H9 (cell line): ENCODE results near the gene VTA1. TPM values are rescaled to one million over a fixed set of nuclear protein-coding genes. Genes with fewer than 3 reads are reported as not detected.

Experiments
- DNase-seq: peaks from one replicate; pipeline ENCODE4 v3.0.0-alpha.2; 2017
- H2AFZ ChIP-seq: one replicate; pipeline ENCODE4 v1.6.1; 2013; ENCODE audit warnings: mild to moderate bottlenecking, low read length, control low read depth, moderate library complexity
- H2AK5ac ChIP-seq: 2 replicates; pipeline ENCODE4 v1.6.1; 2013; ENCODE audit warnings: low read length, control low read depth, mixed read lengths; ENCODE audit not compliant: insufficient read length
- H2BK120ac ChIP-seq: one replicate; pipeline ENCODE4 v1.6.1; 2013; ENCODE audit warnings: low read depth, mild to moderate bottlenecking, low read length, control low read depth, inconsistent platforms; ENCODE audit not compliant: poor library complexity, severe bottlenecking
- H2BK12ac ChIP-seq: 2 replicates; pipeline ENCODE4 v1.6.1; 2013; ENCODE audit warnings: low read length, control low read depth, mixed read lengths, low read depth; ENCODE audit not compliant: insufficient read length
- H2BK15ac ChIP-seq: 2 replicates; pipeline ENCODE4 v1.6.1; 2013; ENCODE audit warnings: low read depth, low read length, control low read depth
- H2BK20ac ChIP-seq: one replicate; pipeline ENCODE4 v1.6.1; 2013; ENCODE audit warnings: low read depth, mild to moderate bottlenecking, low read length, control low read depth, inconsistent platforms; ENCODE audit not compliant: poor library complexity, severe bottlenecking
- H2BK5ac ChIP-seq: 2 replicates; pipeline ENCODE4 v1.6.1; 2013; ENCODE audit warnings: low read length, control low read depth, mixed read lengths; ENCODE audit not compliant: insufficient read length
- H3K14ac ChIP-seq: 2 replicates; pipeline ENCODE4 v1.6.1; 2013; ENCODE audit warnings: low read length, control low read depth; ENCODE audit not compliant: insufficient read depth
- H3K18ac ChIP-seq: 2 replicates; pipeline ENCODE4 v1.6.1; 2013; ENCODE audit warnings: low read depth, mild to moderate bottlenecking, mixed read lengths, low read length, control low read depth; ENCODE audit not compliant: insufficient read length
- H3K23ac ChIP-seq: 2 replicates; pipeline ENCODE4 v1.6.1; 2013; ENCODE audit warnings: low read length, control low read depth, mixed read lengths, low read depth; ENCODE audit not compliant: insufficient read length
- H3K23me2 ChIP-seq: 2 replicates; pipeline ENCODE4 v1.6.1; 2013; ENCODE audit warnings: low read depth, mild to moderate bottlenecking, mixed read lengths, low read length, control low read depth; ENCODE audit not compliant: insufficient read length, poor library complexity, severe bottlenecking
- H3K27ac ChIP-seq: 2 replicates; pipeline ENCODE4 v1.5.1; 2013; ENCODE audit warnings: low read length, control low read depth, mixed read lengths, low read depth; ENCODE audit not compliant: insufficient read length
- H3K27me3 ChIP-seq: 2 replicates; pipeline ENCODE4 v1.6.1; 2013; ENCODE audit warnings: low read length, control low read depth, inconsistent platforms; ENCODE audit not compliant: insufficient read depth
- H3K4ac ChIP-seq: 2 replicates; pipeline ENCODE4 v1.6.1; 2013; ENCODE audit warnings: low read depth, mild to moderate bottlenecking, control low read depth, inconsistent platforms, low read length, moderate library complexity
- H3K4me1 ChIP-seq: 2 replicates; pipeline ENCODE4 v1.6.1; 2013; ENCODE audit warnings: low read length, control low read depth, inconsistent platforms; ENCODE audit not compliant: insufficient read depth
- H3K4me2 ChIP-seq: 2 replicates; pipeline ENCODE4 v1.6.1; 2013; ENCODE audit warnings: low read length, control low read depth, mixed read lengths; ENCODE audit not compliant: insufficient read length, insufficient read depth
- H3K56ac ChIP-seq: 2 replicates; pipeline ENCODE4 v1.6.1; 2013; ENCODE audit warnings: low read depth, mild to moderate bottlenecking, mixed read lengths, low read length, control low read depth; ENCODE audit not compliant: insufficient read length
- H3K79me1 ChIP-seq: 2 replicates; pipeline ENCODE4 v1.6.1; 2013; ENCODE audit warnings: low read depth, mild to moderate bottlenecking, moderate library complexity, low read length, control low read depth, inconsistent platforms; ENCODE audit not compliant: insufficient read depth, poor library complexity, severe bottlenecking
- H3K79me2 ChIP-seq: 2 replicates; pipeline ENCODE4 v1.6.1; 2013; ENCODE audit warnings: low read length, control low read depth, inconsistent platforms; ENCODE audit not compliant: insufficient read depth
- H3K9ac ChIP-seq: 2 replicates; pipeline ENCODE4 v1.6.1; 2013; ENCODE audit warnings: low read length, control low read depth, mixed read lengths; ENCODE audit not compliant: insufficient read length; ENCODE audit errors: extremely low read depth
- H3K9me3 ChIP-seq: one replicate; pipeline ENCODE4 v1.6.1; 2013; ENCODE audit warnings: low read depth, low read length, inconsistent platforms; ENCODE audit not compliant: control insufficient read depth
- H3T11ph ChIP-seq: one replicate; pipeline ENCODE4 v1.6.1; 2013; ENCODE audit warnings: mild to moderate bottlenecking, low read length, control low read depth, inconsistent platforms
- H4K20me1 ChIP-seq: one replicate; pipeline ENCODE4 v1.6.1; 2013; ENCODE audit not compliant: control insufficient read depth, insufficient read length, insufficient read depth
- H4K5ac ChIP-seq: 2 replicates; pipeline ENCODE4 v1.6.1; 2013; ENCODE audit warnings: low read depth, mild to moderate bottlenecking, mixed read lengths, low read length, control low read depth; ENCODE audit not compliant: insufficient read length
- H4K8ac ChIP-seq: replicated peaks from 2 replicates; pipeline ENCODE4 v1.6.1; 2013; ENCODE audit warnings: low read length, control low read depth, mixed read lengths, low read depth; ENCODE audit not compliant: insufficient read length
- H4K91ac ChIP-seq: 2 replicates; pipeline ENCODE4 v1.6.1; 2013; ENCODE audit warnings: low read depth, mild to moderate bottlenecking, moderate library complexity, mixed read lengths, low read length, control low read depth; ENCODE audit not compliant: insufficient read length
- H3K27ac Mint-ChIP-seq, 3 experiments: 2 replicates in 2 of 3; 3 replicates in 1 of 3; pipeline ENCODE4 v1.8.0; 2020 to 2021; ENCODE audit warnings: mixed read lengths in 3 of 3, mild to moderate bottlenecking in 1 of 3, moderate library complexity in 1 of 3
- H3K27me3 Mint-ChIP-seq: 2 replicates; pipeline ENCODE4 v1.8.0; 2021; ENCODE audit warnings: low read depth, mild to moderate bottlenecking, moderate library complexity, mixed read lengths
- H3K36me3 Mint-ChIP-seq, 3 experiments: 2 replicates in 2 of 3; 3 replicates in 1 of 3; pipeline ENCODE4 v1.8.0; 2020 to 2021; ENCODE audit warnings: low read depth in 3 of 3, mixed read lengths in 3 of 3; ENCODE audit not compliant: insufficient read depth in 1 of 3
- H3K4me1 Mint-ChIP-seq, 2 experiments: 2 replicates each; pipeline ENCODE4 v1.8.0; 2020; ENCODE audit warnings: mixed read lengths in 2 of 2
- H3K4me3 Mint-ChIP-seq, 2 experiments: 2 replicates in 1 of 2; 3 replicates in 1 of 2; pipeline ENCODE4 v1.8.0; 2020 to 2021; ENCODE audit warnings: mild to moderate bottlenecking in 2 of 2, mixed read lengths in 2 of 2, moderate library complexity in 1 of 2
- H3K9me3 Mint-ChIP-seq, 2 experiments: 2 replicates in 1 of 2; 3 replicates in 1 of 2; pipeline ENCODE4 v1.8.0; 2020; ENCODE audit warnings: mild to moderate bottlenecking in 2 of 2, mixed read lengths in 2 of 2, moderate library complexity in 1 of 2
- CTCF ChIP-seq: fragments of 200-600 bp; sonication (generic); conservative IDR thresholded peaks from 3 replicates; pipeline ENCODE4 v1.8.0; 2021; ENCODE audit warnings: antibody characterized with exemption, mild to moderate bottlenecking
- WGBS: extraction: QIAGEN DNeasy Blood & Tissue Kit; methylation state at CpG from one replicate; pipeline ENCODE4 v1.1.7; 2013; ENCODE audit warnings: missing lambda C conversion rate, low lambda C conversion rate, mixed read lengths; ENCODE audit not compliant: insufficient read length; ENCODE audit errors: extremely low coverage; 5-methylcytosine and 5-hydroxymethylcytosine counted together
- total RNA-seq: library from RNA; stranded (reverse); gene quantifications from 2 replicates; pipeline ENCODE4 v1.2.1, GENCODE V29; 2021

VTA1 gene
- total RNA-seq, 1 experiment from 2014 or later = 63.1 TPM

GRCh38 chr6:142132625-142133024, 14.4 kb upstream of the VTA1 start, which contains the start of gene GJE1:
Gene GJE1 (plus strand): TSS chr6:142132925. CDS start chr6:142133159, 234 bp downstream.
- no peaks in the 10 kb centered on the region for H3K4me1 ChIP-seq
- no peak within 1 kb of the TSS for H2AK5ac ChIP-seq
- no peaks in the 10 kb centered on the region for H3K9me3 ChIP-seq
- H4K8ac ChIP-seq = no peak within 1 kb of the TSS
- H3K79me1 ChIP-seq = no peaks in the 10 kb centered on the region
- H2BK12ac ChIP-seq = no peak within 1 kb of the TSS
- H3K23ac ChIP-seq = no peak within 1 kb of the TSS
- no peak within 1 kb of the TSS for H3T11ph ChIP-seq
- no peaks in the 10 kb centered on the region for H3K23me2 ChIP-seq
- no peak within 1 kb of the TSS for H2AFZ ChIP-seq
- no peak for TF ChIP-seq CTCF
- peak within 1 kb of the TSS in 1 of 3 experiments; percentile 26; a peak in 1 of 7 replicates for H3K27ac Mint-ChIP-seq
- peaks cover 5 to 6% of the 10 kb centered on the region in 2 experiments for H3K4me1 Mint-ChIP-seq
- no CpG with 5 or more reads among the region's 1 CpG for WGBS
- no peak within 1 kb of the TSS for H2BK120ac ChIP-seq
- H3K4ac ChIP-seq = no peak within 1 kb of the TSS
- no peak within 1 kb of the TSS for H3K14ac ChIP-seq
- no peak within 1 kb of the TSS for H2BK20ac ChIP-seq
- no peak within 1 kb of the TSS for H3K9ac ChIP-seq
- H3K27ac ChIP-seq = no peak within 1 kb of the TSS
- H4K20me1 ChIP-seq = no peaks in the 10 kb centered on the region
- DNase-seq = no peak
- no peak within 1 kb of the TSS for H2BK5ac ChIP-seq
- no peak within 1 kb of the TSS for H3K4me3 Mint-ChIP-seq
- H3K4me2 ChIP-seq = no peak within 1 kb of the TSS
- H3K27me3 ChIP-seq = no peaks in the 10 kb centered on the region
- H4K5ac ChIP-seq = no peak within 1 kb of the TSS
- no peaks in the 10 kb centered on the region for H3K27me3 Mint-ChIP-seq
- H3K18ac ChIP-seq = no peak within 1 kb of the TSS
- H3K36me3 Mint-ChIP-seq = no peaks in the 10 kb centered on the region
- H4K91ac ChIP-seq = no peak within 1 kb of the TSS
- H3K9me3 Mint-ChIP-seq = peaks cover 0 to 2% of the 10 kb centered on the region in 2 experiments; a peak in 1 of 5 replicates
- H2BK15ac ChIP-seq = no peak within 1 kb of the TSS
- no peak within 1 kb of the TSS for H3K56ac ChIP-seq
- H3K79me2 ChIP-seq = no peaks in the 10 kb centered on the region; the same call in 1 of the 2 replicates
